Lung (tissue), 12 donors: Measurements from ENCODE around the gene PACS1. TPM values are rescaled to one million over a fixed set of nuclear protein-coding genes. Genes with fewer than 3 reads are reported as not detected.

ENCODE experiments used
- ATAC-seq: fragments of 200-7000 bp; cut with Tn5 transposase; one replicate; pipeline ENCODE4 v1.9.1; 2020; ENCODE audit warnings: moderate number of reproducible peaks; ENCODE audit not compliant: insufficient read depth, low FRiP score
- DNase-seq, 3 donors: peaks; one replicate each; pipeline ENCODE4 v3.0.0-alpha.2; 2013 to 2017
- H3K27ac ChIP-seq, 2 donors: one replicate each; pipeline ENCODE4 v1.5.1; 2013; ENCODE audit warnings: mild to moderate bottlenecking in 2 of 2, moderate library complexity in 2 of 2, control low read depth in 1 of 2, inconsistent platforms in 1 of 2, low read depth in 1 of 2, low read length in 1 of 2
- H3K27me3 ChIP-seq, 3 donors: one replicate each; pipeline ENCODE4 v1.5.1; 2013; ENCODE audit warnings: low read length in 2 of 3; ENCODE audit not compliant: control insufficient read depth in 3 of 3, insufficient read depth in 3 of 3
- H3K36me3 ChIP-seq, 4 donors: one replicate each; pipeline ENCODE4 v1.5.1; 2013; ENCODE audit warnings: low read length in 4 of 4, mild to moderate bottlenecking in 1 of 4, moderate library complexity in 1 of 4; ENCODE audit not compliant: control insufficient read depth in 4 of 4, insufficient read depth in 4 of 4
- H3K4me1 ChIP-seq, 5 donors: one replicate each; pipeline ENCODE4 v1.5.1; 2013; ENCODE audit warnings: low read length in 5 of 5, mild to moderate bottlenecking in 2 of 5, moderate library complexity in 1 of 5; ENCODE audit not compliant: control insufficient read depth in 5 of 5, insufficient read depth in 5 of 5
- H3K4me3 ChIP-seq: one replicate; pipeline ENCODE4 v1.5.1; 2013; ENCODE audit warnings: mild to moderate bottlenecking, control low read depth, moderate library complexity
- H3K9ac ChIP-seq, 2 donors: one replicate each; pipeline ENCODE4 v1.5.1; 2013; ENCODE audit warnings: low read length in 2 of 2, control low read depth in 1 of 2; ENCODE audit not compliant: insufficient read depth in 1 of 2
- H3K9me3 ChIP-seq, 4 donors: one replicate each; pipeline ENCODE4 v1.5.1; 2013; ENCODE audit warnings: low read length in 3 of 4, mild to moderate bottlenecking in 1 of 4, moderate library complexity in 1 of 4; ENCODE audit not compliant: control insufficient read depth in 4 of 4, insufficient read depth in 3 of 4
- WGBS, 2 donors: extraction: QIAGEN DNeasy Blood & Tissue Kit; methylation state at CpG; one replicate each; pipeline ENCODE4 v1.1.7; 2013; 5-methylcytosine and 5-hydroxymethylcytosine counted together
- polyA plus RNA-seq, 2 donors: library from polyadenylated mRNA; stranded (reverse); fragments of 200-250 nt; gene quantifications; one replicate each; pipeline ENCODE4 v1.2.1, GENCODE V29; 2013
- total RNA-seq, 2 donors: library from RNA; depleted of rRNA in 1 of 2; stranded (reverse); fragments of >200 nt in 1 of 2; gene quantifications; one replicate each; pipeline ENCODE4 v1.2.1, GENCODE V29; 2014 to 2021
- TF ChIP-seq, protein P1 (sequence below): IDR thresholded peaks from 2 replicates; pipeline ENCODE4 v1.5.1; 2012; ENCODE audit warnings: mild to moderate bottlenecking; ENCODE audit errors: control extremely low read depth, extremely low read depth
- donor health status: control.
- donor health status: control.
- donor health status: Bipolar disorder and iron deficiency.
- donor health status: healthy.
- donor health status: DM: yes; HTN: yes; CAD: no.

The PACS1 gene
- total and polyA plus RNA-seq, 4 donors: 22.2 to 48.8 (median 34.7) TPM

GRCh38 chr11:66048547-66049323 is 21.3 kb upstream of the PACS1 start, which contains the start of gene GAL3ST3:
Gene GAL3ST3 (minus strand): TSS chr11:66049161. CDS start chr11:66045415, 3,746 bp downstream.
- TF ChIP-seq, protein P1, sequence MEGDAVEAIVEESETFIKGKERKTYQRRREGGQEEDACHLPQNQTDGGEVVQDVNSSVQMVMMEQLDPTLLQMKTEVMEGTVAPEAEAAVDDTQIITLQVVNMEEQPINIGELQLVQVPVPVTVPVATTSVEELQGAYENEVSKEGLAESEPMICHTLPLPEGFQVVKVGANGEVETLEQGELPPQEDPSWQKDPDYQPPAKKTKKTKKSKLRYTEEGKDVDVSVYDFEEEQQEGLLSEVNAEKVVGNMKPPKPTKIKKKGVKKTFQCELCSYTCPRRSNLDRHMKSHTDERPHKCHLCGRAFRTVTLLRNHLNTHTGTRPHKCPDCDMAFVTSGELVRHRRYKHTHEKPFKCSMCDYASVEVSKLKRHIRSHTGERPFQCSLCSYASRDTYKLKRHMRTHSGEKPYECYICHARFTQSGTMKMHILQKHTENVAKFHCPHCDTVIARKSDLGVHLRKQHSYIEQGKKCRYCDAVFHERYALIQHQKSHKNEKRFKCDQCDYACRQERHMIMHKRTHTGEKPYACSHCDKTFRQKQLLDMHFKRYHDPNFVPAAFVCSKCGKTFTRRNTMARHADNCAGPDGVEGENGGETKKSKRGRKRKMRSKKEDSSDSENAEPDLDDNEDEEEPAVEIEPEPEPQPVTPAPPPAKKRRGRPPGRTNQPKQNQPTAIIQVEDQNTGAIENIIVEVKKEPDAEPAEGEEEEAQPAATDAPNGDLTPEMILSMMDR: no peak
- H3K27ac ChIP-seq: no peak within 1 kb of the TSS
- DNase-seq: peak in 1 of 3 donors; percentile 37
- ATAC-seq: no peak
- no peak within 1 kb of the TSS for H3K9ac ChIP-seq
- peaks cover 0 to 11% (median 5%) of the 10 kb centered on the region in 3 donors for H3K27me3 ChIP-seq
- H3K9me3 ChIP-seq: no peaks in the 10 kb centered on the region
- peaks cover 4 to 20% (median 8%) of the 10 kb centered on the region in 5 donors for H3K4me1 ChIP-seq
- 15 to 20% methylated on average over 27 to 39 of the region's 39 CpGs for WGBS, 2 donors
- H3K4me3 ChIP-seq: no peak within 1 kb of the TSS
- peaks cover 0 to 6% (median 1%) of the 10 kb centered on the region in 4 donors for H3K36me3 ChIP-seq

GRCh38 chr11:66050581-66051231 is 19.4 kb upstream of the PACS1 start:
- H3K4me1 ChIP-seq: peaks cover 4 to 20% (median 8%) of the 10 kb centered on the region in 5 donors

DNA sequence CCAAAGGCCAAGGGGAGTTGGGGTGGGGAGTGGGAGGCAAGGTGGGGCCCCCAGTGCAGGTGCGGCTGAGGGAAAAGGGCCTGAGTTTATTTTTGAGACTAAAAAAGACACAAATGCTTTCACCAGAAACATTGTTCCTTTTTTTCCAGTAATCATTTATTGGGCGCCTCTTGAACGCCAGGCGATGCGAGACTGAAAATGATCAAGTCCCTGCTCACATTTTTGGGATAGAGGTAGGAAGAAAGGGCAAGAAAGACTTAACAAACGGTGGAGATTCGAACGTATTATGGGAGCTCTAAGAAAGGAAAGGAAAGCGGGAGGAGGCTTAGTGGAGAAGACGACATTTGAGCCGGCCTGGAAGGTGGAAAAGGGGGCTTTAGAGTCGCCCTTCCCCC is 18.7 kb upstream of the PACS1 start:
- WGBS, 2 donors: 29 to 33% methylated on average over 12 of the region's 12 CpGs
- H3K9ac ChIP-seq: peak overlapping the region; percentile 60 to 82
- TF ChIP-seq, protein P1: no peak
- peaks cover 0 to 11% (median 5%) of the 10 kb centered on the region in 3 donors for H3K27me3 ChIP-seq
- H3K4me1 ChIP-seq: peaks cover 4 to 20% (median 8%) of the 10 kb centered on the region in 5 donors
- H3K9me3 ChIP-seq: no peaks in the 10 kb centered on the region
- peak overlapping the region; percentile 92 for H3K27ac ChIP-seq
- H3K36me3 ChIP-seq: peaks cover 9 to 13% (median 11%) of the 10 kb centered on the region in 4 donors
- peak overlapping the region; percentile 52 for H3K4me3 ChIP-seq
- ATAC-seq (no peak), DNase-seq (no peak)

More at GRCh38 chr11:66050581-66051231, 19.4 kb upstream of the PACS1 start:
- no peak for DNase-seq
- TF ChIP-seq, protein P1: no peak
- H3K4me3 ChIP-seq: no peak overlapping the region
- H3K27ac ChIP-seq: no peak overlapping the region
- 86 to 91% methylated on average over 5 of the region's 5 CpGs for WGBS, 2 donors
- peaks cover 8 to 13% (median 10%) of the 10 kb centered on the region in 4 donors for H3K36me3 ChIP-seq
- ATAC-seq: no peak
- H3K9me3 ChIP-seq: no peaks in the 10 kb centered on the region
- peaks cover 0 to 11% (median 5%) of the 10 kb centered on the region in 3 donors for H3K27me3 ChIP-seq
- H3K9ac ChIP-seq: peak overlapping the region; percentile 60 to 82
